Breast epithelium (tissue), 3 donors: Measurements from ENCODE around the gene PTPRU.

ENCODE experiments used
- POLR2A ChIP-seq: fragments of 450-650 bp; IDR thresholded peaks from one replicate; pipeline ENCODE4 v1.6.1; 2016; ENCODE audit warnings: antibody characterized with exemption, mild to moderate bottlenecking, moderate library complexity
- POLR2AphosphoS5 ChIP-seq, 3 donors: sonication (generic); formaldehyde crosslinking; IDR thresholded peaks; one replicate each; pipeline ENCODE4 v1.6.1; 2017; ENCODE audit warnings: antibody characterized with exemption in 3 of 3
- TF ChIP-seq, protein P1 (sequence below), 3 donors: fragments of 450-650 bp; IDR thresholded peaks; one replicate each; pipeline ENCODE4 v1.5.1; 2016 to 2017; ENCODE audit warnings: antibody characterized with exemption in 3 of 3, mild to moderate bottlenecking in 3 of 3, moderate library complexity in 3 of 3

- TF ChIP-seq, protein P1, sequence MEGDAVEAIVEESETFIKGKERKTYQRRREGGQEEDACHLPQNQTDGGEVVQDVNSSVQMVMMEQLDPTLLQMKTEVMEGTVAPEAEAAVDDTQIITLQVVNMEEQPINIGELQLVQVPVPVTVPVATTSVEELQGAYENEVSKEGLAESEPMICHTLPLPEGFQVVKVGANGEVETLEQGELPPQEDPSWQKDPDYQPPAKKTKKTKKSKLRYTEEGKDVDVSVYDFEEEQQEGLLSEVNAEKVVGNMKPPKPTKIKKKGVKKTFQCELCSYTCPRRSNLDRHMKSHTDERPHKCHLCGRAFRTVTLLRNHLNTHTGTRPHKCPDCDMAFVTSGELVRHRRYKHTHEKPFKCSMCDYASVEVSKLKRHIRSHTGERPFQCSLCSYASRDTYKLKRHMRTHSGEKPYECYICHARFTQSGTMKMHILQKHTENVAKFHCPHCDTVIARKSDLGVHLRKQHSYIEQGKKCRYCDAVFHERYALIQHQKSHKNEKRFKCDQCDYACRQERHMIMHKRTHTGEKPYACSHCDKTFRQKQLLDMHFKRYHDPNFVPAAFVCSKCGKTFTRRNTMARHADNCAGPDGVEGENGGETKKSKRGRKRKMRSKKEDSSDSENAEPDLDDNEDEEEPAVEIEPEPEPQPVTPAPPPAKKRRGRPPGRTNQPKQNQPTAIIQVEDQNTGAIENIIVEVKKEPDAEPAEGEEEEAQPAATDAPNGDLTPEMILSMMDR (IDR thresholded peaks at IDR 0.05), result no peak
- no peak for TF ChIP-seq POLR2A
- TF ChIP-seq POLR2AphosphoS5 (IDR thresholded peaks at IDR 0.05), result no peak
These were observed 18.9 kb downstream of the PTPRU start for GRCh38 chr1:29255134-29255666.
